GM12878 (cell line): ENCODE measurements around the gene P2RY1. TPM values are rescaled to one million over a fixed set of nuclear protein-coding genes. Genes with fewer than 3 reads are reported as not detected.

Experiments used
- ATAC-seq: fragments of 200-7000 bp; cut with Tn5 transposase; 3 replicates; pipeline ENCODE4 v1.9.1; 2020; ENCODE audit warnings: mild to moderate bottlenecking, moderate library complexity
- BruUV-seq: library from RNA; stranded (reverse); fragments of 400-500 nt; replicated peaks from 2 replicates; lab custom pipeline; 2021; lab: Mats Ljungman, UMichigan
- CTCF ChIA-PET: fragments of 300-600 bp; sonication (Branson Sonifier 250); formaldehyde crosslinking; extraction: SDS; loops from one replicate; lab custom pipeline; 2021; ENCODE audit warnings: inconsistent platforms; lab: Yijun Ruan, JAX
- POLR2A ChIA-PET: fragments of 350-600 bp; formaldehyde crosslinking; extraction: SDS; loops from one replicate; lab custom pipeline; 2021; ENCODE audit warnings: inconsistent platforms; lab: Charles Lee
- RAD21 ChIA-PET: fragments of 300-600 bp; sonication (Branson Sonifier 250); formaldehyde crosslinking; loops from one replicate; lab custom pipeline; 2023; ENCODE audit warnings: antibody characterized with exemption; ENCODE audit not compliant: unreplicated experiment; lab: Charles Lee
- SMC1A ChIA-PET: fragments of 300-600 bp; sonication (Branson Sonifier 250); formaldehyde crosslinking; loops from one replicate; lab custom pipeline; 2023; ENCODE audit not compliant: unreplicated experiment, uncharacterized antibody; lab: Charles Lee
- DNase-seq: peaks from one replicate; pipeline ENCODE4 v3.0.0-alpha.2; 2011; ENCODE audit warnings: low read depth, low spot score
- FAIRE-seq: peaks from 3 replicates; lab custom pipeline; 2011; peaks lifted over from hg19 to GRCh38; lab: Jason Lieb, UNC
- H2AFZ ChIP-seq: 2 replicates; pipeline ENCODE4 v1.6.0; 2011; ENCODE audit warnings: low read depth, low read length, control low read depth; ENCODE audit not compliant: control insufficient read depth
- H3K27ac ChIP-seq: 2 replicates; pipeline ENCODE4 v1.5.1; 2011; ENCODE audit warnings: control low read depth; ENCODE audit not compliant: control insufficient read depth, insufficient read depth
- H3K27me3 ChIP-seq, 2 experiments: replicated peaks in 1 of 2; 2 replicates each; pipeline versions ENCODE4 v1.6.0 to v1.6.1; 2011; ENCODE audit warnings: low read length in 1 of 2; ENCODE audit not compliant: control insufficient read depth in 2 of 2, insufficient read depth in 2 of 2
- H3K36me3 ChIP-seq, 2 experiments: 2 replicates each; pipeline ENCODE4 v1.5.1; 2011; ENCODE audit warnings: low read length in 1 of 2; ENCODE audit not compliant: control insufficient read depth in 2 of 2, insufficient read depth in 2 of 2
- H3K4me1 ChIP-seq: 2 replicates; pipeline ENCODE4 v1.6.1; 2011; ENCODE audit warnings: mild to moderate bottlenecking, low read length, moderate library complexity, mixed read lengths; ENCODE audit not compliant: control insufficient read depth, insufficient read depth
- H3K4me2 ChIP-seq: 2 replicates; pipeline ENCODE4 v1.6.0; 2011; ENCODE audit warnings: control low read depth; ENCODE audit not compliant: control insufficient read depth, insufficient read depth
- H3K4me3 ChIP-seq: fragments of 200-600 bp; sonication (generic); 2 replicates; pipeline ENCODE4 v1.5.1; 2016
- H3K79me2 ChIP-seq: 2 replicates; pipeline ENCODE4 v1.6.0; 2011; ENCODE audit warnings: low read length; ENCODE audit not compliant: control insufficient read depth, insufficient read depth
- H3K9ac ChIP-seq: 2 replicates; pipeline ENCODE4 v1.8.0; 2011; ENCODE audit warnings: low read length, control low read depth, mixed read lengths; ENCODE audit not compliant: control insufficient read depth, insufficient read depth
- H3K9me3 ChIP-seq: replicated peaks from 3 replicates; pipeline ENCODE4 v1.5.1; 2011; ENCODE audit warnings: mild to moderate bottlenecking, low read length; ENCODE audit not compliant: control insufficient read depth, insufficient read depth
- H4K20me1 ChIP-seq: 2 replicates; pipeline ENCODE4 v1.6.0; 2011; ENCODE audit not compliant: control insufficient read depth, insufficient read depth
- BMI1 ChIP-seq: fragments of 450-650 bp; IDR thresholded peaks from 2 replicates; pipeline ENCODE4 v1.6.1; 2016; ENCODE audit warnings: mild to moderate bottlenecking, moderate library complexity, borderline replicate concordance
- CBFB ChIP-seq: IDR thresholded peaks from 2 replicates; pipeline ENCODE4 v1.6.1; 2016; ENCODE audit warnings: antibody characterized with exemption, low read depth
- NFIC ChIP-seq: IDR thresholded peaks from 2 replicates; pipeline ENCODE4 v1.6.1; 2012; ENCODE audit warnings: low read depth, mild to moderate bottlenecking, inconsistent platforms, low read length, moderate library complexity
- NFXL1 ChIP-seq: fragments of 450-650 bp; IDR thresholded peaks from 2 replicates; pipeline ENCODE4 v1.6.1; 2017; ENCODE audit warnings: antibody characterized with exemption, mild to moderate bottlenecking, borderline replicate concordance
- NFYB ChIP-seq: IDR thresholded peaks from 2 replicates; pipeline ENCODE4 v1.6.1; 2011; ENCODE audit warnings: low read depth, mild to moderate bottlenecking, low read length, improper control_type of control experiment, moderate library complexity; ENCODE audit not compliant: insufficient read depth
- RUNX3 ChIP-seq: IDR thresholded peaks from 2 replicates; pipeline ENCODE4 v1.6.1; 2012; ENCODE audit warnings: low read length, inconsistent platforms
- SPI1 ChIP-seq: IDR thresholded peaks from 2 replicates; pipeline ENCODE4 v1.6.1; 2011; ENCODE audit warnings: low read depth, mild to moderate bottlenecking, low read length, moderate library complexity, borderline replicate concordance; ENCODE audit not compliant: insufficient read depth
- TBL1XR1 ChIP-seq: IDR thresholded peaks from 2 replicates; pipeline ENCODE4 v1.6.1; 2012; ENCODE audit warnings: low read depth, low read length, improper control_type of control experiment
- ZNF274 ChIP-seq: IDR thresholded peaks from one replicate; pipeline ENCODE4 v1.8.0; 2011; ENCODE audit not compliant: insufficient read length, insufficient read depth
- WGBS: methylation state at CpG from one replicate; pipeline ENCODE4 v1.1.6; 2016; ENCODE audit warnings: low lambda C conversion rate; ENCODE audit not compliant: insufficient replicate concordance, insufficient coverage; ENCODE audit errors: missing lambda C conversion rate; 5-methylcytosine and 5-hydroxymethylcytosine counted together
- in situ Hi-C: fragments of 300-500 bp; cut with MboI; formaldehyde crosslinking; loops from 9 replicates; pipeline ENCODE4 v1.14.3; 2018; ENCODE audit warnings: mixed read lengths
- intact Hi-C: fragments of 100-400 bp; cut with micrococcal nuclease; formaldehyde crosslinking; loops from one replicate; pipeline ENCODE4 v1.14.2; 2022; ENCODE audit not compliant: unreplicated experiment
- polyA plus RNA-seq, 11 experiments: library from polyadenylated mRNA; depleted of rRNA in 4 of 11; unstranded in 6 of 11; stranded (reverse) in 5 of 11; fragments of >200 nt; fragmentation: Nextera tagmentation in 4 of 11; fragmentation: Illumina TruSeq in 1 of 11; extraction: Ambion mirVana in 4 of 11; extraction: Trizol in 1 of 11; gene quantifications; 1 replicate in 1 of 11; 2 replicates in 10 of 11; pipeline versions ENCODE4 v1.2.1 to v1.2.3, GENCODE V29; 2011 to 2016; ENCODE audit warnings: inconsistent platforms in 2 of 11, missing spikeins in 2 of 11, low read depth in 1 of 11
- total RNA-seq, 4 experiments: library from RNA; depleted of rRNA in 3 of 4; stranded (reverse); fragments of >200 nt in 3 of 4; fragmentation: Illumina TruSeq in 1 of 4; extraction: Trizol in 1 of 4; gene quantifications; 2 replicates each; pipeline versions ENCODE4 v1.2.1 to v1.2.3, GENCODE V29; 2013 to 2021
- TF ChIP-seq, protein P1 (sequence below): fragments of 450-650 bp; IDR thresholded peaks from 2 replicates; pipeline ENCODE4 v1.6.1; 2014; ENCODE audit warnings: mild to moderate bottlenecking
- TF ChIP-seq, protein P2 (sequence below): fragments of 150-350 bp; IDR thresholded peaks from 2 replicates; pipeline ENCODE4 v1.6.1; 2014; ENCODE audit warnings: mild to moderate bottlenecking, low read depth, low read length

P2RY1 gene
- total and polyA plus RNA-seq, 10 of the 15 experiments (the other 5 are each of a cell fraction or from before 2014, with no cell fraction given) = 0.01 to 3.4 (median 1.9) TPM

DNA sequence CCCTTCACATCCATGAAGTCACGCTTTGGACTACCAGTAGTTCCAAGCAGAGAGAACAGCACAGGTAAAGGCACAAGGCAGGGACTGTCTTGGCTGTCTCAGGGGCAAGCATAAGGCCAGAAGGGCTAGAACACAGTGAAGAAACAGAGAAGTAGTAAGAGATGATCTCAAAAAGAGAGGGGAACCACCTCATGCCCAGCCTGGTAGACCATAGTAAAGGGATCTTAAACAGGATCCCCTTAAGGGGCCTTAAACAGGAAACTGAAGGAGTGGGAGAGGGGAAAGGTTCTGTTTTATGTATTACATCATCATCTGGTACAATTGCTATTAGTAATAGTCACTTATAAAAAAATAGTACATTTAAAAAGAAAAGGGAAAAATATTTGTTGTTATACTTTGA lies 25.8 kb downstream of the P2RY1 start:
- ChIA-PET POLR2A (no interaction called here), RAD21 (no interaction called here)
- in situ Hi-C loops = no loop called here
- no peak for DNase-seq
- no peak overlapping the region for H3K27ac ChIP-seq
- no peak for TF ChIP-seq NFYB
- TF ChIP-seq NFXL1 = no peak
- TF ChIP-seq CBFB = no peak
- TF ChIP-seq, protein P1, sequence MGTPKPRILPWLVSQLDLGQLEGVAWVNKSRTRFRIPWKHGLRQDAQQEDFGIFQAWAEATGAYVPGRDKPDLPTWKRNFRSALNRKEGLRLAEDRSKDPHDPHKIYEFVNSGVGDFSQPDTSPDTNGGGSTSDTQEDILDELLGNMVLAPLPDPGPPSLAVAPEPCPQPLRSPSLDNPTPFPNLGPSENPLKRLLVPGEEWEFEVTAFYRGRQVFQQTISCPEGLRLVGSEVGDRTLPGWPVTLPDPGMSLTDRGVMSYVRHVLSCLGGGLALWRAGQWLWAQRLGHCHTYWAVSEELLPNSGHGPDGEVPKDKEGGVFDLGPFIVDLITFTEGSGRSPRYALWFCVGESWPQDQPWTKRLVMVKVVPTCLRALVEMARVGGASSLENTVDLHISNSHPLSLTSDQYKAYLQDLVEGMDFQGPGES = no peak
- no peak for TF ChIP-seq SPI1
- TF ChIP-seq ZNF274 = no peak
- no peak for TF ChIP-seq BMI1
- TF ChIP-seq, protein P2, sequence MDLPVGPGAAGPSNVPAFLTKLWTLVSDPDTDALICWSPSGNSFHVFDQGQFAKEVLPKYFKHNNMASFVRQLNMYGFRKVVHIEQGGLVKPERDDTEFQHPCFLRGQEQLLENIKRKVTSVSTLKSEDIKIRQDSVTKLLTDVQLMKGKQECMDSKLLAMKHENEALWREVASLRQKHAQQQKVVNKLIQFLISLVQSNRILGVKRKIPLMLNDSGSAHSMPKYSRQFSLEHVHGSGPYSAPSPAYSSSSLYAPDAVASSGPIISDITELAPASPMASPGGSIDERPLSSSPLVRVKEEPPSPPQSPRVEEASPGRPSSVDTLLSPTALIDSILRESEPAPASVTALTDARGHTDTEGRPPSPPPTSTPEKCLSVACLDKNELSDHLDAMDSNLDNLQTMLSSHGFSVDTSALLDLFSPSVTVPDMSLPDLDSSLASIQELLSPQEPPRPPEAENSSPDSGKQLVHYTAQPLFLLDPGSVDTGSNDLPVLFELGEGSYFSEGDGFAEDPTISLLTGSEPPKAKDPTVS = no peak
- no peak for TF ChIP-seq NFIC
- no peak for TF ChIP-seq RUNX3
- no peak for TF ChIP-seq TBL1XR1
- TF ChIP-seq, all 136 proteins: peak for 0
- ATAC-seq (no peak), FAIRE-seq (no peak)
- intact Hi-C loops = no loop called here
- H4K20me1 ChIP-seq = no peaks in the 10 kb centered on the region
- no peaks in the 10 kb centered on the region for H3K27me3 ChIP-seq
- H3K4me3 ChIP-seq = no peak overlapping the region
- H3K9me3 ChIP-seq = no peaks in the 10 kb centered on the region
- no TSS peak for BruUV-seq
- H3K9ac ChIP-seq = no peak overlapping the region
- SMC1A ChIA-PET = no interaction called here
- H3K36me3 ChIP-seq = no peaks in the 10 kb centered on the region
- H3K4me2 ChIP-seq = no peak overlapping the region
- CTCF ChIA-PET = no interaction called here
- no peaks in the 10 kb centered on the region for H3K79me2 ChIP-seq
- no peaks in the 10 kb centered on the region for H3K4me1 ChIP-seq
- no peak overlapping the region for H2AFZ ChIP-seq
- WGBS = 0% methylated on average over 1 of the region's 1 CpG
